Tibial artery (tissue), 4 donors: ENCODE measurements around the gene IL15RA.

Experiments
- DNase-seq, 2 donors: peaks; one replicate each; pipeline ENCODE4 v3.0.0-alpha.2; 2019
- H3K27ac ChIP-seq, 2 donors: fragments of 200-600 bp; sonication (generic) in 1 of 2; 1 replicate in 1 of 2; 2 replicates in 1 of 2; pipeline ENCODE4 v1.5.1; 2018 to 2019; ENCODE audit warnings: mild to moderate bottlenecking in 1 of 2
- H3K27me3 ChIP-seq, 2 donors: fragments of 200-600 bp; sonication (generic) in 1 of 2; one replicate each; pipeline versions ENCODE4 v1.5.1 to v1.6.0; 2016 to 2019
- H3K36me3 ChIP-seq, 3 donors: fragments of 200-600 bp; sonication (generic) in 2 of 3; one replicate each; pipeline ENCODE4 v1.5.1; 2016 to 2019; ENCODE audit warnings: mild to moderate bottlenecking in 2 of 3
- H3K4me1 ChIP-seq, 4 donors: fragments of 200-600 bp; sonication (generic) in 2 of 4; 1 replicate in 3 of 4; 2 replicates in 1 of 4; pipeline ENCODE4 v1.5.1; 2016 to 2019
- H3K4me3 ChIP-seq, 2 donors: fragments of 200-600 bp; sonication (generic) in 1 of 2; 1 replicate in 1 of 2; 2 replicates in 1 of 2; pipeline ENCODE4 v1.5.1; 2018 to 2019; ENCODE audit warnings: mild to moderate bottlenecking in 2 of 2
- H3K9me3 ChIP-seq, 3 donors: fragments of 200-600 bp; sonication (generic) in 1 of 3; one replicate each; pipeline ENCODE4 v1.5.1; 2016 to 2019
- CTCF ChIP-seq, 2 experiments: fragments of 200-600 bp in 1 of 2; fragments of 450-650 bp in 1 of 2; IDR thresholded peaks; one replicate each; pipeline ENCODE4 v1.5.1; 2017 to 2019; ENCODE audit warnings: antibody characterized with exemption in 2 of 2, mild to moderate bottlenecking in 1 of 2, moderate library complexity in 1 of 2
- intact Hi-C: fragments of 100-400 bp; cut with DNase I; formaldehyde crosslinking; loops from one replicate; pipeline ENCODE4 v1.15.0; 2023; ENCODE audit warnings: low total_unique reads

The IL15RA gene

GRCh38 chr10:5973069-5973468, 4.3 kb downstream of the IL15RA start:
- Histone ChIP-seq H3K27ac (no peak overlapping the region), H3K4me1 (peaks cover 0 to 17% (median 5%) of the 10 kb centered on the region in 4 donors), H3K27me3 (no peaks in the 10 kb centered on the region), H3K36me3 (peaks cover 0 to 5% (median 0%) of the 10 kb centered on the region in 3 donors), H3K4me3 (no peak overlapping the region), H3K9me3 (no peaks in the 10 kb centered on the region)
- TF ChIP-seq CTCF (IDR thresholded peaks at IDR 0.05) = no peak
- no peak for DNase-seq
- intact Hi-C loops = no loop called here

GRCh38 chr10:5971886-5972285, 5.5 kb downstream of the IL15RA start:
- Histone ChIP-seq H3K9me3 (no peaks in the 10 kb centered on the region), H3K27me3 (no peaks in the 10 kb centered on the region), H3K4me3 (no peak overlapping the region), H3K27ac (no peak overlapping the region), H3K36me3 (peaks cover 0 to 5% (median 0%) of the 10 kb centered on the region in 3 donors), H3K4me1 (peaks cover 0 to 16% (median 5%) of the 10 kb centered on the region in 4 donors)
- TF ChIP-seq CTCF (IDR thresholded peaks at IDR 0.05) = no peak
- DNase-seq = no peak
- intact Hi-C loops = no loop called here

GRCh38 chr10:5971315-5971832, 6.0 kb downstream of the IL15RA start:
- intact Hi-C loops = no loop called here
- H3K27me3 ChIP-seq = no peaks in the 10 kb centered on the region
- peaks cover 0 to 11% (median 5%) of the 10 kb centered on the region in 4 donors for H3K4me1 ChIP-seq
- DNase-seq = no peak
- H3K4me3 ChIP-seq = no peak overlapping the region
- H3K9me3 ChIP-seq = no peaks in the 10 kb centered on the region
- no peak overlapping the region for H3K27ac ChIP-seq
- H3K36me3 ChIP-seq = peaks cover 0 to 5% (median 0%) of the 10 kb centered on the region in 3 donors
- TF ChIP-seq CTCF (IDR thresholded peaks at IDR 0.05) = no peak

GRCh38 chr10:5970527-5970926, 6.8 kb downstream of the IL15RA start:
- Histone ChIP-seq H3K4me1 (peaks cover 0 to 2% (median under 1%) of the 10 kb centered on the region in 4 donors), H3K27me3 (no peaks in the 10 kb centered on the region), H3K4me3 (no peak overlapping the region), H3K9me3 (no peaks in the 10 kb centered on the region), H3K36me3 (peaks cover 0 to 12% (median 0%) of the 10 kb centered on the region in 3 donors), H3K27ac (no peak overlapping the region)
- TF ChIP-seq CTCF (IDR thresholded peaks at IDR 0.05) = no peak
- DNase-seq = no peak
- intact Hi-C loops = no loop called here

GRCh38 chr10:5970066-5970465, 7.3 kb downstream of the IL15RA start:
- no peak overlapping the region for H3K27ac ChIP-seq
- intact Hi-C loops = no loop called here
- TF ChIP-seq CTCF (IDR thresholded peaks at IDR 0.05) = no peak
- H3K36me3 ChIP-seq = peaks cover 0 to 17% (median 0%) of the 10 kb centered on the region in 3 donors
- H3K4me3 ChIP-seq = no peak overlapping the region
- no peaks in the 10 kb centered on the region for H3K9me3 ChIP-seq
- no peaks in the 10 kb centered on the region for H3K4me1 ChIP-seq
- DNase-seq = no peak
- H3K27me3 ChIP-seq = no peaks in the 10 kb centered on the region
